NB4 (cell line): Measurements from ENCODE around the gene ETV3L.

Experiments
- DNase-seq: peaks from one replicate; pipeline ENCODE4 v3.0.0; 2010; ENCODE audit warnings: low read depth
- H3K4me3 ChIP-seq: one replicate; pipeline ENCODE4 v1.5.1; 2011; ENCODE audit warnings: mild to moderate bottlenecking, low read depth, low read length, moderate library complexity
- CTCF ChIP-seq: IDR thresholded peaks from one replicate; pipeline ENCODE4 v1.5.1; 2012; ENCODE audit warnings: low read depth, low read length
- MYC ChIP-seq: IDR thresholded peaks from 2 replicates; pipeline ENCODE4 v1.6.1; 2011; ENCODE audit warnings: low read depth, low read length
- POLR2A ChIP-seq: IDR thresholded peaks from 2 replicates; pipeline ENCODE4 v1.6.1; 2011; ENCODE audit warnings: mild to moderate bottlenecking; ENCODE audit not compliant: insufficient read length; ENCODE audit errors: extremely low read depth
- TF ChIP-seq, protein P1 (sequence below): IDR thresholded peaks from 2 replicates; pipeline ENCODE4 v1.6.1; 2011; ENCODE audit warnings: low read depth, low read length

ETV3L gene

GRCh38 chr1:157135646-157136045, 36.0 kb upstream of the ETV3L start:
- H3K4me3 ChIP-seq, result no peak overlapping the region
- TF ChIP-seq POLR2A (no peak), MYC (no peak), CTCF (no peak)
- TF ChIP-seq, protein P1, sequence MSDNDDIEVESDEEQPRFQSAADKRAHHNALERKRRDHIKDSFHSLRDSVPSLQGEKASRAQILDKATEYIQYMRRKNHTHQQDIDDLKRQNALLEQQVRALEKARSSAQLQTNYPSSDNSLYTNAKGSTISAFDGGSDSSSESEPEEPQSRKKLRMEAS, result no peak
- no peak for DNase-seq

DNA sequence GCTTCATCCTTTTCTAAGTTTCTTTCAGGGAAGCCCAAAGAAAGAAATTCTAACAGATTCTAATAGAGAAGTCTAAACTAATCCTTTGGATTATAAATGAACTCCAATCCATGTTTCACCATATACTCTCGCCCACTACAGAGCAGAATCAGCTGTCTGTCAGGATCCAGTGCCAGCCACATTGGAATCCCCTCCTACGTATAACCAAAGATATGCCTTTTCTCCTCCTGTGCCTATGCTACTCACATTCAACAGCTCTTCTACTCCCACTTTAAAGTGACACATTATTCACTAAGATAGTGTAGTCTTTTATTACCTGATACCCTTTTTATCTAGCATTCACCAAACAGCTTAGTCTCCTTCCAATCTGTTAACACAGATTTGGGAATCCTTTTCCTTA, 35.5 kb upstream of the ETV3L start:
- DNase-seq, result no peak
- no peak overlapping the region for H3K4me3 ChIP-seq
- TF ChIP-seq, protein P1, result no peak
- TF ChIP-seq MYC, result no peak
- no peak for TF ChIP-seq CTCF
- TF ChIP-seq POLR2A, result no peak

- TF ChIP-seq, protein P1, result no peak
- TF ChIP-seq MYC (no peak), CTCF (no peak), POLR2A (no peak)
- no peak for DNase-seq
- no peak overlapping the region for H3K4me3 ChIP-seq
These were observed 34.8 kb upstream of the ETV3L start for GRCh38 chr1:157134442-157134841.

- no peak overlapping the region for H3K4me3 ChIP-seq
- no peak for DNase-seq
- TF ChIP-seq MYC, result no peak
- TF ChIP-seq CTCF, result no peak
- TF ChIP-seq, protein P1, result no peak
- TF ChIP-seq POLR2A, result no peak
These were observed 33.8 kb upstream of the ETV3L start for GRCh38 chr1:157133426-157133825.

DNA sequence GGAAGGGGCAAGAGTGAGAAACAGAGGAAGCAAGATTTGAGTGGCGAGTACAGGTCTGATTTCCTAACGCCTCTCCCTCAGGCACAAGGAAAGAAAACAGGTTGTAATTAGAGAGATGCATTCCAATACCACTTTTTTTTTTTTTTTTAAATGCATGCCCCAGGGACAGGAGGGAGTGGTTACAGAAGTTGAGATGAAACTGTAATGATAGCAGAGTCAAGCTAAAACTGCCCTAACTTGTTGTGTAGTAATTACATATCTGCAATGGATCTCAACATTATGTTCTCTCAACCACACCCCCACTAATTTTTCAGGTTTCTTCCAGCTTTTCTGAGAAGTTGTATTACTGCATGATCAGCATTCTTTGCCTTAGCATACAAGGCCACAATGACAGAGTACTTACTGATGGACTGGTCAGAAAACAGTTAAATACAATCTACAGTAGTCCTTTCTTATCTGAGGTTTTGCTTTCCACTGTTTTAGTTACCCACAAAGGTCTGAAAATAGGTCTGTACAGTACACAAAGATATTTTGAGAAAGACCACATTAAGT, 33.1 kb upstream of the ETV3L start:
- H3K4me3 ChIP-seq, result no peak overlapping the region
- no peak for DNase-seq
- TF ChIP-seq, protein P1, result no peak
- TF ChIP-seq CTCF (no peak), POLR2A (no peak), MYC (no peak)

- TF ChIP-seq POLR2A, result no peak
- TF ChIP-seq MYC, result no peak
- no peak for TF ChIP-seq CTCF
- TF ChIP-seq, protein P1, result no peak
- no peak for DNase-seq
These were observed 32.5 kb upstream of the ETV3L start for GRCh38 chr1:157132111-157132510.

More at GRCh38 chr1:157132111-157132510, 32.5 kb upstream of the ETV3L start:
- no peak overlapping the region for H3K4me3 ChIP-seq
